Measurements from ENCODE around the gene REX1BD. TPM values are rescaled to one million over a fixed set of nuclear protein-coding genes. Genes with fewer than 3 reads are reported as not detected.

Gene REX1BD
- total and polyA plus RNA-seq, 2 of the 13 experiments (the other 11 are each of a cell fraction or from before 2014, with no cell fraction given), result 7.5 to 25.4 TPM

GRCh38 chr19:18557411-18558201 is 31.0 kb upstream of the REX1BD start, which contains the start of gene KXD1 (continued):
- TF ChIP-seq NONO (IDR thresholded peaks at IDR 0.05) (no peak), NONO (CRISPR knock-in tag; conservative IDR thresholded peaks at IDR 0.05) (peak; percentile 84), ZNF580 (CRISPR knock-in tag; IDR thresholded peaks at IDR 0.05; ENCODE audit: borderline replicate concordance, low read depth) (peak; percentile 67; the same call in 1 of the 2 replicates), U2AF2 (IDR thresholded peaks at IDR 0.05; ENCODE audit: low read depth, low read length) (no peak), BHLHE40 (IDR thresholded peaks at IDR 0.05; ENCODE audit: low read length) (peak; percentile 13; the same call in 1 of the 2 replicates), ZMYM2 (CRISPR knock-in tag; IDR thresholded peaks at IDR 0.05) (peak; percentile 95), ISL2 (CRISPR knock-in tag; IDR thresholded peaks at IDR 0.05) (peak; percentile 35), SOX6 (IDR thresholded peaks at IDR 0.05) (no peak), SOX6 (CRISPR knock-in tag; IDR thresholded peaks at IDR 0.05) (peak; percentile 26; the same call in 1 of the 2 replicates), ZNF180 (CRISPR knock-in tag; IDR thresholded peaks at IDR 0.05; ENCODE audit: borderline replicate concordance, low read depth) (no peak), ZFP90 (CRISPR knock-in tag; IDR thresholded peaks at IDR 0.05; ENCODE audit: borderline replicate concordance) (peak; percentile 40; the same call in 1 of the 2 replicates), SYNCRIP (IDR thresholded peaks at IDR 0.05; ENCODE audit: insufficient read depth, low read depth, low read length) (no peak), HOXD1 (CRISPR knock-in tag; IDR thresholded peaks at IDR 0.05) (no peak), ZBTB33 (CRISPR knock-in tag; IDR thresholded peaks at IDR 0.05) (peak; percentile 11; the same call in 1 of the 2 replicates), HOXA3 (CRISPR knock-in tag; IDR thresholded peaks at IDR 0.05) (peak; percentile 95), FIP1L1 (IDR thresholded peaks at IDR 0.05; ENCODE audit: borderline replicate concordance, insufficient read depth, low read depth, low read length) (no peak)
